Neural progenitor cell (in vitro differentiated cells): ENCODE data around the gene STX19.

Source experiments
- CTCF ChIP-seq: fragments of 200-600 bp; sonication (generic); IDR thresholded peaks from 2 replicates; pipeline ENCODE4 v1.5.1; 2017; ENCODE audit warnings: antibody characterized with exemption, mild to moderate bottlenecking
- EZH2 ChIP-seq: fragments of 200-600 bp; sonication (generic); IDR thresholded peaks from 2 replicates; pipeline ENCODE4 v1.6.1; 2017; ENCODE audit warnings: antibody characterized with exemption, mild to moderate bottlenecking, moderate library complexity
- EZH2phosphoT487 ChIP-seq: fragments of 200-600 bp; sonication (generic); IDR thresholded peaks from 2 replicates; pipeline ENCODE4 v1.6.1; 2017; ENCODE audit warnings: antibody characterized with exemption

GRCh38 chr3:93991631-93992030 is 36.8 kb downstream of the STX19 start:
- TF ChIP-seq CTCF, result no peak
- no peak for TF ChIP-seq EZH2phosphoT487
- no peak for TF ChIP-seq EZH2
